Erythroblast (primary cell): ENCODE data around the gene RPL7A.

ENCODE experiments used
- GATA1 ChIP-seq: IDR thresholded peaks from 2 replicates; pipeline ENCODE4 v1.6.1; 2011; ENCODE audit warnings: low read depth, mild to moderate bottlenecking, control low read depth, low read length, moderate library complexity
- POLR2A ChIP-seq: IDR thresholded peaks from 2 replicates; pipeline ENCODE4 v1.6.1; 2011; ENCODE audit warnings: mild to moderate bottlenecking, low read length

DNA sequence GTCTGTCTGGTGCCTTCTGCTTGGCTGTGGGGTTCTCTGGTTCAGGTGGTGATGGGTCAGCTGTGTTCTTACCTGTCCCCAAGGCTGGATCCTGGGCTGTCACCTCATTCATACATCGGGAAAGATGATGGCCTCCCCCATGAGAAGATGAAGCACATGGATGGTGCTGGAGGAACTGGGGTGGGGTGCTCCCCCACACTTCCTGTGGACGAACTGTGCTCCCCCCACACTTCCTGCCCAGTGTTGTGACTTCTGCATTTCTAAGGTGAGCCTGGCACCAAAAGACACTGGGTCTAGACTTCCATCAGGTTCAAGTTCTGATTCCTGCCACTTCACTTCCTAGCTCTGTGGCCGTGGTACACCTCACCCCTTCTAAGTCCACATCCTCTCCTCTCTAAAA, 7.8 kb upstream of the RPL7A start:
- TF ChIP-seq POLR2A (no peak), GATA1 (no peak)
